Ovary (tissue), 9 donors: ENCODE data around the gene CCDC102A. TPM values are rescaled to one million over a fixed set of nuclear protein-coding genes. Genes with fewer than 3 reads are reported as not detected.
A peak's percentile ranks its signal among the peaks of the same experiment; 100 is the strongest.
"Not testable (repeated sequence)": the region's sequence is repeated elsewhere in the genome, so short reads cannot be mapped to it uniquely, and the experiment has no call there.

Experiments used
- DNase-seq, 5 donors: peaks; one replicate each; pipeline ENCODE4 v3.0.0-alpha.2; 2019 to 2020
- H3K27ac ChIP-seq, 2 donors: fragments of 200-600 bp; one replicate each; pipeline versions ENCODE4 v1.5.1 to v1.8.0; 2019 to 2022
- H3K27me3 ChIP-seq: fragments of 200-600 bp; one replicate; pipeline ENCODE4 v1.8.0; 2022
- H3K36me3 ChIP-seq: fragments of 200-600 bp; sonication (generic); one replicate; pipeline ENCODE4 v1.5.1; 2019
- H3K4me1 ChIP-seq: one replicate; pipeline ENCODE4 v1.8.1; 2013; ENCODE audit warnings: mild to moderate bottlenecking, moderate library complexity; ENCODE audit not compliant: insufficient read depth
- H3K4me3 ChIP-seq: fragments of 200-600 bp; sonication (generic); one replicate; pipeline ENCODE4 v1.5.1; 2017
- H3K9me3 ChIP-seq, 2 donors: fragments of 200-600 bp in 1 of 2; sonication (generic) in 1 of 2; one replicate each; pipeline versions ENCODE4 v1.5.1 to v1.8.1; 2013 to 2019; ENCODE audit warnings: mild to moderate bottlenecking in 1 of 2, moderate library complexity in 1 of 2
- CTCF ChIP-seq, 3 donors: fragments of 450-650 bp in 2 of 3; fragments of 200-600 bp in 1 of 3; IDR thresholded peaks; one replicate each; pipeline versions ENCODE4 v1.5.1 to v1.8.0; 2016 to 2022; ENCODE audit warnings: antibody characterized with exemption in 3 of 3, mild to moderate bottlenecking in 1 of 3
- EP300 ChIP-seq: sonication (generic); formaldehyde crosslinking; IDR thresholded peaks from one replicate; pipeline ENCODE4 v1.6.1; 2017; ENCODE audit warnings: antibody characterized with exemption
- POLR2A ChIP-seq: fragments of 450-650 bp; IDR thresholded peaks from one replicate; pipeline ENCODE4 v1.6.1; 2017; ENCODE audit warnings: antibody characterized with exemption, mild to moderate bottlenecking, moderate library complexity
- WGBS, 3 donors: extraction: QIAGEN DNeasy Blood & Tissue Kit in 1 of 3; methylation state at CpG; one replicate each; pipeline versions ENCODE4 v1.1.5 to v1.1.7; 2013 to 2017; 5-methylcytosine and 5-hydroxymethylcytosine counted together
- intact Hi-C, 4 donors: fragments of 100-400 bp; cut with DNase I; formaldehyde crosslinking; loops; one replicate each; pipeline versions ENCODE4 v1.11.0 to v1.15.1; 2022 to 2023
- polyA plus RNA-seq, 2 donors: library from polyadenylated mRNA; stranded (reverse); fragments of 200-250 nt in 1 of 2; fragments of 350-450 nt in 1 of 2; fragmentation: Illumina TruSeq in 1 of 2; extraction: RNeasy Lipid Tissue Mini Kit (QIAGEN cat#74804) in 1 of 2; gene quantifications; one replicate each; pipeline ENCODE4 v1.2.3, GENCODE V29; 2013 to 2014
- total RNA-seq, 7 donors: library from RNA; depleted of rRNA in 2 of 7; stranded (reverse); fragments of >200 nt in 2 of 7; fragmentation: NEBNext Ultra II Directional in 3 of 7; extraction: Animal tissue kit (Norgen Biotek cat#: 25700) in 3 of 7; gene quantifications; one replicate each; pipeline versions ENCODE4 v1.1.0 to v1.2.4, GENCODE V29; 2016 to 2023
- donor health status: DM: no; HTN: no; CAD: no; lungs with moderate emphysema.
- donor health status: DM: no; HTN: no; CAD: no.
- donor health status: Bipolar disorder and iron deficiency.
- donor health status: DM: yes; HTN: yes; CAD: no.
- donor health status: DM: no; HTN: no; CAD: no.
- donor health status: DM: yes; HTN: yes; CAD: no.

Gene CCDC102A
- total and polyA plus RNA-seq, 9 donors, result 5.9 to 22.4 (median 12.5) TPM

GRCh38 chr16:57549730-57550129 lies 13.4 kb upstream of the CCDC102A start:
- Histone ChIP-seq H3K27me3 (no peaks in the 10 kb centered on the region), H3K4me3 (no peak overlapping the region), H3K9me3 (no peaks in the 10 kb centered on the region), H3K27ac (no peak overlapping the region), H3K4me1 (no peaks in the 10 kb centered on the region), H3K36me3 (no peaks in the 10 kb centered on the region)
- intact Hi-C loops, result no loop called here
- no peak for DNase-seq
- TF ChIP-seq EP300 (no peak), CTCF (IDR thresholded peaks at IDR 0.05) (no peak), POLR2A (no peak)

GRCh38 chr16:57548408-57548807 lies 12.0 kb upstream of the CCDC102A start:
- 49 to 53% (median 51%) methylated on average over 4 of the region's 4 CpGs for WGBS, 3 donors

GRCh38 chr16:57547524-57547923 lies 11.2 kb upstream of the CCDC102A start:
- intact Hi-C loops, H3K9me3 ChIP-seq, H3K27ac ChIP-seq, H3K4me1 ChIP-seq, H3K27me3 ChIP-seq, H3K36me3 ChIP-seq, DNase-seq, H3K4me3 ChIP-seq: not testable (repeated sequence)
- 86 to 91% (median 91%) methylated on average over 12 of the region's 12 CpGs for WGBS, 3 donors

More at GRCh38 chr16:57548408-57548807, 12.0 kb upstream of the CCDC102A start:
- DNase-seq, result no peak
- H3K36me3 ChIP-seq, result no peaks in the 10 kb centered on the region
- H3K27ac ChIP-seq, result no peak overlapping the region
- no peak overlapping the region for H3K4me3 ChIP-seq
- no peaks in the 10 kb centered on the region for H3K9me3 ChIP-seq
- H3K4me1 ChIP-seq, result no peaks in the 10 kb centered on the region
- intact Hi-C loops, result no loop called here
- TF ChIP-seq EP300 (no peak), POLR2A (no peak), CTCF (IDR thresholded peaks at IDR 0.05) (no peak)
- H3K27me3 ChIP-seq, result no peaks in the 10 kb centered on the region

GRCh38 chr16:57544124-57544653 lies 7.8 kb upstream of the CCDC102A start:
- H3K27me3 ChIP-seq, result no peaks in the 10 kb centered on the region
- no peak overlapping the region for H3K27ac ChIP-seq
- WGBS, 3 donors, result 72 to 81% (median 79%) methylated on average over 4 of the region's 4 CpGs
- H3K4me3 ChIP-seq, result no peak overlapping the region
- H3K9me3 ChIP-seq, result no peaks in the 10 kb centered on the region
- H3K36me3 ChIP-seq, result no peaks in the 10 kb centered on the region
- no peak for DNase-seq
- TF ChIP-seq EP300, result no peak
- no peak for TF ChIP-seq POLR2A
- TF ChIP-seq CTCF (IDR thresholded peaks at IDR 0.05), result no peak
- no peaks in the 10 kb centered on the region for H3K4me1 ChIP-seq
- intact Hi-C loops, result no loop called here

GRCh38 chr16:57541754-57542435 lies 5.5 kb upstream of the CCDC102A start:
- peak in 2 of 5 donors; percentile 2 to 10 for DNase-seq
- no peak overlapping the region for H3K4me3 ChIP-seq
- H3K27me3 ChIP-seq, result no peaks in the 10 kb centered on the region
- no peak overlapping the region for H3K27ac ChIP-seq
- no peaks in the 10 kb centered on the region for H3K9me3 ChIP-seq
- 48 to 70% (median 67%) methylated on average over 3 to 4 of the region's 4 CpGs for WGBS, 3 donors
- H3K36me3 ChIP-seq, result no peaks in the 10 kb centered on the region
- intact Hi-C loops, result no loop called here
- no peaks in the 10 kb centered on the region for H3K4me1 ChIP-seq
- TF ChIP-seq EP300, result no peak
- TF ChIP-seq CTCF (IDR thresholded peaks at IDR 0.05), result no peak
- TF ChIP-seq POLR2A, result no peak
